Measurements from ENCODE around the gene TRIM54.

DNA sequence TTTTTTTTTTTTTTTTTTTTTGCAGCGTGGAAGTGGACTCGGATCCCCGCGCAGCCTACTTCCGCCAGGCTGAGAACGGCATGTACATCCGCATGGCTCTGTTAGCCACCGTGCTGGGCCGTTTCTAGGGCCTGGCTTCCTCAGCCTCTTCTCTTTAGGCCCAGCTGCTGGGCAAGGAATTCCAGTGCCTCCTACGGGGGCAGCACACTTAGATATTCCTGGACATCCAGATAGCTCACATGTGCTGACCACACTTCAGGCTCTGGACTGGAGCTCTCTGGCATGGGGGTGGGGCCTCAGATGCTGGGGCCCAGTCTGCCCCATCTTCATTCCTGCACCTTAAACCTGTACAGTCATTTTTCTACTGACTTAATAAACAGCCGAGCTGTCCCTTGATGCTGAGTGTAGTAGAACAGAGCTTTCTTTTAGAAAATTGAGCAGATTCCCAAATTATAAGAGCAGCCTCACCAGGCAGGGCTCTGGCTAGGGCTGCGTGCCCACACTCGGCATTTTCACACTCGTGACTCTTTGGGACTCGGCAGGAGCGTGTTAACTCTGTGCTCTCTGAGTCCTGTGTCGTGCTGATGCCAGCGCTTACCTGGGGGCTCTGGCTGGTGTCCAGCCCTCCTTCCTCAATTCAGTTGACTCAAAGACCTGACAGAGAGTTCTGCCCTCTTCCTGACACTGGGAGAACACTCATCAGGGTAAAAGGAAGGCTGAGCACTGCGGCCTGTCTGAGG is 38.7 kb upstream of the TRIM54 start:
- TF ChIP-seq POLR2AphosphoS5 (IDR thresholded peaks at IDR 0.05) (no peak), POLR2A (IDR thresholded peaks at IDR 0.05) (no peak), EP300 (IDR thresholded peaks at IDR 0.05) (no peak)
- TF ChIP-seq, protein P1, sequence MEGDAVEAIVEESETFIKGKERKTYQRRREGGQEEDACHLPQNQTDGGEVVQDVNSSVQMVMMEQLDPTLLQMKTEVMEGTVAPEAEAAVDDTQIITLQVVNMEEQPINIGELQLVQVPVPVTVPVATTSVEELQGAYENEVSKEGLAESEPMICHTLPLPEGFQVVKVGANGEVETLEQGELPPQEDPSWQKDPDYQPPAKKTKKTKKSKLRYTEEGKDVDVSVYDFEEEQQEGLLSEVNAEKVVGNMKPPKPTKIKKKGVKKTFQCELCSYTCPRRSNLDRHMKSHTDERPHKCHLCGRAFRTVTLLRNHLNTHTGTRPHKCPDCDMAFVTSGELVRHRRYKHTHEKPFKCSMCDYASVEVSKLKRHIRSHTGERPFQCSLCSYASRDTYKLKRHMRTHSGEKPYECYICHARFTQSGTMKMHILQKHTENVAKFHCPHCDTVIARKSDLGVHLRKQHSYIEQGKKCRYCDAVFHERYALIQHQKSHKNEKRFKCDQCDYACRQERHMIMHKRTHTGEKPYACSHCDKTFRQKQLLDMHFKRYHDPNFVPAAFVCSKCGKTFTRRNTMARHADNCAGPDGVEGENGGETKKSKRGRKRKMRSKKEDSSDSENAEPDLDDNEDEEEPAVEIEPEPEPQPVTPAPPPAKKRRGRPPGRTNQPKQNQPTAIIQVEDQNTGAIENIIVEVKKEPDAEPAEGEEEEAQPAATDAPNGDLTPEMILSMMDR (IDR thresholded peaks at IDR 0.05), result no peak

All from upper lobe of left lung (tissue), 4 donors.